ENCODE measurements around the gene ZNF740.

- TF ChIP-seq, protein P1, sequence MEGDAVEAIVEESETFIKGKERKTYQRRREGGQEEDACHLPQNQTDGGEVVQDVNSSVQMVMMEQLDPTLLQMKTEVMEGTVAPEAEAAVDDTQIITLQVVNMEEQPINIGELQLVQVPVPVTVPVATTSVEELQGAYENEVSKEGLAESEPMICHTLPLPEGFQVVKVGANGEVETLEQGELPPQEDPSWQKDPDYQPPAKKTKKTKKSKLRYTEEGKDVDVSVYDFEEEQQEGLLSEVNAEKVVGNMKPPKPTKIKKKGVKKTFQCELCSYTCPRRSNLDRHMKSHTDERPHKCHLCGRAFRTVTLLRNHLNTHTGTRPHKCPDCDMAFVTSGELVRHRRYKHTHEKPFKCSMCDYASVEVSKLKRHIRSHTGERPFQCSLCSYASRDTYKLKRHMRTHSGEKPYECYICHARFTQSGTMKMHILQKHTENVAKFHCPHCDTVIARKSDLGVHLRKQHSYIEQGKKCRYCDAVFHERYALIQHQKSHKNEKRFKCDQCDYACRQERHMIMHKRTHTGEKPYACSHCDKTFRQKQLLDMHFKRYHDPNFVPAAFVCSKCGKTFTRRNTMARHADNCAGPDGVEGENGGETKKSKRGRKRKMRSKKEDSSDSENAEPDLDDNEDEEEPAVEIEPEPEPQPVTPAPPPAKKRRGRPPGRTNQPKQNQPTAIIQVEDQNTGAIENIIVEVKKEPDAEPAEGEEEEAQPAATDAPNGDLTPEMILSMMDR (conservative IDR thresholded peaks at IDR 0.05): no peak
- TF ChIP-seq ZFX (IDR thresholded peaks at IDR 0.05): no peak
These were observed 15.2 kb downstream of the ZNF740 start for GRCh38 chr12:53195516-53196420.

Data from C4-2B (cell line).